Gastroesophageal sphincter (tissue), 4 donors: ENCODE measurements around the gene TBX1. TPM values are rescaled to one million over a fixed set of nuclear protein-coding genes. Genes with fewer than 3 reads are reported as not detected.

Experiments used
- ATAC-seq: fragments of 150-250 bp; one replicate; pipeline ENCODE4 v1.9.1; 2016; ENCODE audit warnings: mild to moderate bottlenecking, moderate library complexity
- H3K27ac ChIP-seq, 4 donors: fragments of 200-600 bp; sonication (generic) in 3 of 4; 1 replicate in 3 of 4; 2 replicates in 1 of 4; pipeline ENCODE4 v1.5.1; 2016 to 2019
- H3K27me3 ChIP-seq: fragments of 200-600 bp; sonication (generic); one replicate; pipeline ENCODE4 v1.5.1; 2019
- H3K36me3 ChIP-seq, 2 donors: fragments of 200-600 bp; sonication (generic); one replicate each; pipeline ENCODE4 v1.5.1; 2019; ENCODE audit warnings: control low read depth in 1 of 2
- H3K4me1 ChIP-seq, 3 donors: fragments of 200-600 bp; sonication (generic); 1 replicate in 2 of 3; 2 replicates in 1 of 3; pipeline ENCODE4 v1.5.1; 2016 to 2019; ENCODE audit warnings: control low read depth in 2 of 3
- H3K4me3 ChIP-seq, 2 donors: fragments of 200-600 bp; sonication (generic); one replicate each; pipeline ENCODE4 v1.5.1; 2019; ENCODE audit warnings: mild to moderate bottlenecking in 1 of 2, moderate library complexity in 1 of 2
- H3K9me3 ChIP-seq, 3 donors: fragments of 200-600 bp; sonication (generic); one replicate each; pipeline ENCODE4 v1.5.1; 2017 to 2019; ENCODE audit warnings: control low read depth in 2 of 3
- EP300 ChIP-seq: sonication (generic); formaldehyde crosslinking; IDR thresholded peaks from one replicate; pipeline ENCODE4 v1.6.1; 2017; ENCODE audit warnings: antibody characterized with exemption, mild to moderate bottlenecking
- POLR2A ChIP-seq, 2 donors: fragments of 450-650 bp; IDR thresholded peaks; one replicate each; pipeline ENCODE4 v1.6.1; 2017; ENCODE audit warnings: antibody characterized with exemption in 2 of 2, mild to moderate bottlenecking in 2 of 2, moderate library complexity in 1 of 2
- POLR2AphosphoS5 ChIP-seq: sonication (generic); formaldehyde crosslinking; IDR thresholded peaks from one replicate; pipeline ENCODE4 v1.6.1; 2017; ENCODE audit warnings: antibody characterized with exemption
- whole genome bisulfite sequencing, 2 donors: methylation state at CpG; one replicate each; pipeline ENCODE4 v1.1.5; 2018; ENCODE audit warnings: low coverage in 1 of 2; 5-methylcytosine and 5-hydroxymethylcytosine counted together
- total RNA-seq, 4 donors: library from RNA; depleted of rRNA; stranded (reverse); fragments of >200 nt; gene quantifications; one replicate each; pipeline ENCODE4 v1.1.0, GENCODE V29; 2016
- TF ChIP-seq, protein P1 (sequence below), 4 experiments: fragments of 200-600 bp in 2 of 4; fragments of 450-650 bp in 2 of 4; sonication (generic) in 1 of 4; IDR thresholded peaks; one replicate each; pipeline ENCODE4 v1.5.1; 2017 to 2019; ENCODE audit warnings: antibody characterized with exemption in 4 of 4, mild to moderate bottlenecking in 2 of 4, moderate library complexity in 2 of 4

Gene TBX1
- total RNA-seq, 4 donors from 2014 or later, result 0.31 to 2.7 (median 1.2) TPM

- Histone ChIP-seq H3K4me3 (no peak overlapping the region), H3K27me3 (peaks cover 6% of the 10 kb centered on the region), H3K9me3 (no peaks in the 10 kb centered on the region), H3K4me1 (peaks cover 0 to 8% (median 0%) of the 10 kb centered on the region in 3 donors), H3K27ac (no peak overlapping the region), H3K36me3 (no peaks in the 10 kb centered on the region)
- TF ChIP-seq, protein P1, sequence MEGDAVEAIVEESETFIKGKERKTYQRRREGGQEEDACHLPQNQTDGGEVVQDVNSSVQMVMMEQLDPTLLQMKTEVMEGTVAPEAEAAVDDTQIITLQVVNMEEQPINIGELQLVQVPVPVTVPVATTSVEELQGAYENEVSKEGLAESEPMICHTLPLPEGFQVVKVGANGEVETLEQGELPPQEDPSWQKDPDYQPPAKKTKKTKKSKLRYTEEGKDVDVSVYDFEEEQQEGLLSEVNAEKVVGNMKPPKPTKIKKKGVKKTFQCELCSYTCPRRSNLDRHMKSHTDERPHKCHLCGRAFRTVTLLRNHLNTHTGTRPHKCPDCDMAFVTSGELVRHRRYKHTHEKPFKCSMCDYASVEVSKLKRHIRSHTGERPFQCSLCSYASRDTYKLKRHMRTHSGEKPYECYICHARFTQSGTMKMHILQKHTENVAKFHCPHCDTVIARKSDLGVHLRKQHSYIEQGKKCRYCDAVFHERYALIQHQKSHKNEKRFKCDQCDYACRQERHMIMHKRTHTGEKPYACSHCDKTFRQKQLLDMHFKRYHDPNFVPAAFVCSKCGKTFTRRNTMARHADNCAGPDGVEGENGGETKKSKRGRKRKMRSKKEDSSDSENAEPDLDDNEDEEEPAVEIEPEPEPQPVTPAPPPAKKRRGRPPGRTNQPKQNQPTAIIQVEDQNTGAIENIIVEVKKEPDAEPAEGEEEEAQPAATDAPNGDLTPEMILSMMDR (IDR thresholded peaks at IDR 0.05), result no peak
- TF ChIP-seq POLR2AphosphoS5 (no peak), EP300 (no peak), POLR2A (IDR thresholded peaks at IDR 0.05) (no peak)
- no peak for ATAC-seq
- WGBS, 2 donors, result no CpG with 5 or more reads among the region's 4 CpGs
Measured at GRCh38 chr22:19743651-19744050, 16.9 kb upstream of the TBX1 start.

GRCh38 chr22:19744350-19745006 is 16.1 kb upstream of the TBX1 start:
- 68 to 80% methylated on average over 3 to 10 of the region's 13 CpGs for WGBS, 2 donors
- TF ChIP-seq, protein P1 (IDR thresholded peaks at IDR 0.05), result no peak
- TF ChIP-seq POLR2A (IDR thresholded peaks at IDR 0.05), result no peak
- no peak for TF ChIP-seq EP300
- TF ChIP-seq POLR2AphosphoS5, result no peak
- no peak overlapping the region for H3K4me3 ChIP-seq
- H3K36me3 ChIP-seq, result no peaks in the 10 kb centered on the region
- no peak for ATAC-seq
- no peaks in the 10 kb centered on the region for H3K9me3 ChIP-seq
- H3K27me3 ChIP-seq, result peaks cover 3% of the 10 kb centered on the region
- no peak overlapping the region for H3K27ac ChIP-seq
- H3K4me1 ChIP-seq, result peaks cover 0 to 8% (median 0%) of the 10 kb centered on the region in 3 donors

DNA sequence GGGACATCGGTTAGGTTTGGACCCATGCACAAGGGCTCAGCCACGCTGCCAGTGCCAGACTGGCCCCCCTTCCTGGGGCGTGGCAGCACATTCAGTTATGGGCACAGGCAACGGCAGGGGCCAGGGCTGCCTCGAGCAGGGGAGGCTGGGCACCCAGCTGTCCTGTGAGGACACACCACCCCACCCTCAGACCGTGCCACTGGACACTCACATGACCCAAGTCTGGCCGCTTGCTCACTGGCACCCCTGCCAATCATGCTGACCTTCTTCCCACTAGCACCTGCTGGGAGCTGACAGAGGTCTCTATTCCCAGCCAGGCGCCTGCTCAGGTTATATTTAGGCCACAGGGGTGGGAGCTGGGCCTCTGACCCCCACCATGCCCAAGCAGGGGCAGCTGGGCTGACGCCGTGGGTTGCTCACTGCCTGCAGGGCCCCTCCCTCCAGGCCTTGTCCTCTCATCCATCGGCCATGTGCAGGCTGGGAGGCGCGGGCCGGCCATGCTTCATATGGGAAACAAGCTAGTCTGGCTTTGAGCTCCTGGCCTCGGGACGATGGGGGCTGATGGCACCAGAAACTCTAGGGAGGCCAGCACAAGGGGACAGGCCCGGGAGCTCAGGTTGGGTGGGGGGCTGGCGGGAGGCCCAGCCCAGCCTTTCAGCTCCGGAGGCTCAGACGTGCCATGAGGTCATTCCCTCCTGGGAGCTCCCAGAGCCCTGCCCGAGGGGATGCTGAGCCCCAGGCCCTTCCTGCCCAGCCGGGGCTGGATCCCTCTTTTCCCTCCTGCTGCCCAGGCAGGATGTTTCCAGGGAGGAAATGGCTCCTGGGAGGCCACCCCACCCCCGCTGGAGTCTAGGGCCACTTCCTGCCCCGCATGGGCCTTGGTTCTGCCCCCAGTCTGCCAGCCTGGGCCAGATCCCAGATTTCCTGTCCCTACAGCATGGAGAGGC is 15.2 kb upstream of the TBX1 start:
- Histone ChIP-seq H3K9me3 (no peaks in the 10 kb centered on the region), H3K36me3 (no peaks in the 10 kb centered on the region), H3K27me3 (peaks cover 13% of the 10 kb centered on the region), H3K4me1 (peaks cover 0 to 8% (median 0%) of the 10 kb centered on the region in 3 donors), H3K27ac (no peak overlapping the region), H3K4me3 (no peak overlapping the region)
- 53% methylated on average over 7 of the region's 24 CpGs; no CpG with 5 or more reads in 1 of the 2 donors for WGBS, 2 donors
- TF ChIP-seq, protein P1 (IDR thresholded peaks at IDR 0.05), result no peak
- TF ChIP-seq POLR2AphosphoS5, result no peak
- no peak for TF ChIP-seq EP300
- TF ChIP-seq POLR2A (IDR thresholded peaks at IDR 0.05), result no peak
- ATAC-seq, result no peak

GRCh38 chr22:19746726-19747125 is 13.9 kb upstream of the TBX1 start:
- ATAC-seq, result no peak
- Histone ChIP-seq H3K27me3 (peaks cover 26% of the 10 kb centered on the region), H3K4me1 (peaks cover 0 to 8% (median 0%) of the 10 kb centered on the region in 3 donors), H3K4me3 (no peak overlapping the region), H3K36me3 (no peaks in the 10 kb centered on the region), H3K27ac (no peak overlapping the region), H3K9me3 (no peaks in the 10 kb centered on the region)
- WGBS, 2 donors, result no CpG with 5 or more reads among the region's 13 CpGs
- no peak for TF ChIP-seq EP300
- TF ChIP-seq POLR2AphosphoS5, result no peak
- TF ChIP-seq, protein P1 (IDR thresholded peaks at IDR 0.05), result no peak
- no peak for TF ChIP-seq POLR2A (IDR thresholded peaks at IDR 0.05)
